Activated T-cell treated with anti-CD3 and anti-CD28 coated beads for 4 hours (primary cell): ENCODE measurements around the gene NAA15.
"Not testable (repeated sequence)": the region's sequence is repeated elsewhere in the genome, so short reads cannot be mapped to it uniquely, and the experiment has no call there.

Experiments
- DNase-seq: peaks from one replicate; pipeline ENCODE4 v3.0.0-alpha.2; 2020

Gene NAA15

DNA sequence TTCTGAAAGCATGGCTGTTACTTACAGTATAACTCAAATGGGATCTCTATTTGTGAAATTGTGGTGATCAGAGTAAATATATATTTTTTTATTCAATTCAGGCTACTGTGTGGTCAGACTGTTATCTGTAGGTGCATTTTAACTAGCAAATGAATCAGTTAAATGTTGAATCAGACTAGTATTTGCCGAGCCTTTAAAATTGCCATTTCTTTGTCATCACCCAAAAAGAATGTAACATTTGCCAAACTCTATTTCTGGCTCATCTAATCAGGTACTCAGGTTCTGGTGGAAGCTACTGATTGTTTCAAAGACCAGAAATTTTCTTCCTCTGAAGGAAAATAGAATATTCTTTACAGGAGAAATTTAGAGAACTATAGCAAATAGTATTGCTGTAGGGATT is 1.8 kb upstream of the NAA15 start:
- no peak for DNase-seq

GRCh38 chr4:139300431-139301112 is 733 bp upstream of the NAA15 start:
- no peak for DNase-seq

GRCh38 chr4:139301821-139302611 is 711 bp downstream of the NAA15 start, which contains the start of gene NDUFC1:
TSS of gene NDUFC1 (minus strand) at chr4:139302477. CDS start at chr4:139295798, 6,679 bp downstream.
- peak; percentile 45 for DNase-seq

- no peak for DNase-seq
Measured at GRCh38 chr4:139304920-139305319, 3.6 kb downstream of the NAA15 start.

DNA sequence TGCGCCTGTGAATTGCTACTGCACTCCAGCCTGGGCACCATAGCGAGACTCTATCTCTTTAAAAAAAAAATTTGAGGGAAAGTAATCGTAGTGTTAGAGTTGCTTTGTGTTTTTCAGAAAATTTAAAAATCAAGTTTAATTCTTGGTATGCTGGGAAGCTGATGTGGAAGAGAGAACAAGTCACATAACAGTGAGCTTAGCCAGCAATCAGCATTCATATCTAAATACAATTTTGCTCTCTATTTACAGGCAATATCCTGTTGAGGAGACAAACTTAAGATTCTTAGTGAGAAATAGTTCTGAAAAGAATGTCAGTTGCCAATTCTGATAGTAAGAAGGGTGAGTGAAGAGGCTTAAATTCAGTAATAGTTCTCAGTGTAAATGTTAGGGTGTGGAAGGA is 10.6 kb downstream of the NAA15 start:
- no peak for DNase-seq

DNA sequence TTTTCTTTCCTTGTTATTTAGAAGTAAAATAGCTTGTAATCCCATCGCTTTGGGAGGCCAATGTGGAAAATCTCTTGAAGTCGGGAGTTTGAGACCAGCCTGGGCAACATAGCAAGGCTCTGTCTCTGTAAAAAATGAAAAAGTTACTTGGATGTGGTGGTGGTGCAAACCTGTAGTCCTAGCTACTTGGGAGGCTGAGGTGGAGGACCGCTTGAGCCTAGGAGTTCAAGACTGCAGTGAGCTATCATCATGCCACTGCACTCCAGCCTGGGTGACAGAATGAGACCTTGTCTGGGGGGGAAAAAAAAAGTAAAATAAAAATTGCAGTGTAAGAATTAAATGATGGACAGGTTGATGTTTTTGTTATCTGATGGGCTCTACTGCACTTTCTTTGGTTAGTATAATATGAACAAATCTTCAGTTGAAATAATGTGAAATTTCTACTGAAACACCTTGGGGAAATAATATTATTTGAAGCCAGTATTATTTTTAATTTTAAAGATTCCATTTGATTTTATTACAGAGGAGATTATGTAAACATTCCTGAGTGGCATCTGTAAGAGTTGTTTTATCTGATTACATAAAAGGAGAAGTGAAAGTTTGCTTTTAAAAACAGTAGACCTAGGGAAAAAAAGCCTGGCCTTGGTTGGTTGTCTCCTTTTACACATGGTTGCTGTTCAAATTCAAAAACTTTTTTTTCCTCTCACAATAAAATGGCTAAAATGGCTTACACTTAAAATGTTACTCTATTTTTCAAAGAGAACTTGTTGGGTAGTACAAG is 11.4 kb downstream of the NAA15 start:
- DNase-seq = no peak

GRCh38 chr4:139313414-139313813 is 12.1 kb downstream of the NAA15 start:
- not testable (repeated sequence) for DNase-seq

DNA sequence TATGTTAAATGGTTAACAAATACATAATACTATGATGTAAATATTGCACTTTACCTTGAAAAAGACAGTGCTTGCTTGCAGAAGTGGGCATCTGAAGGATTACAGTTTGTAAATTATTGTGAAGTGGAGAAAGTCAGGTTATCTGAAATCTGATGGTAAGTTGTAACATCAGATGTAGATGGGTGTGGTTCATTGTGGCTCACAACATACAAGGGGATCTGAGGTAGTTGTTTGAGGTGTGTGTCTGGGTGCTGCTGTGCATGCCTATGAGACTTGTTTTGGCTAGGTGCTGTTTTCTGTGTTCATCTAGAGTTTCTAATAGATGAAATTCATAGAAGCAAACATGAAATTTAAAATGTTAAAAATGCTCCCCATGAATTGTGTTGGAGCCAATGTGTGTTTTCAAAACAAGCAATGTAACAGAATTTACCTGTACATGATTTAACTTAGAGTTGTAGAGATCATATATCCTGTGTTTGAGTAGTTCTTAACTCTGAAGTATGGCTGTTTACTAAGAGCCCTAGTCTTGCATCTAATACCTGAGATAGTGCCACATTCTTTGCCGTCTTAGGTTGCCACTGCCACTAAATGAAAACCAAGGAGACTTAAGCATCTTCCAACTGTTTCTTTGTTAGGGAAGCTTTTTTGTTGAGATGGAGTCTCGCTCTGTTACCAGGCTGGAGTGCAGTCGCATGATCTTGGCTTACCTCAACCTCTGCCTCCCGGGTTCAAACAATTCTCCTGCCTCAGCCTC is 12.9 kb downstream of the NAA15 start:
- no peak for DNase-seq

- no peak for DNase-seq
Measured at GRCh38 chr4:139315221-139315675, 13.9 kb downstream of the NAA15 start.

- DNase-seq = no peak
Measured at GRCh38 chr4:139316733-139317132, 15.4 kb downstream of the NAA15 start.

GRCh38 chr4:139317635-139318034 is 16.3 kb downstream of the NAA15 start:
- no peak for DNase-seq

GRCh38 chr4:139319571-139319970 is 18.3 kb downstream of the NAA15 start:
- no peak for DNase-seq

- not testable (repeated sequence) for DNase-seq
Measured at GRCh38 chr4:139322070-139322469, 20.8 kb downstream of the NAA15 start.

- not testable (repeated sequence) for DNase-seq
Measured at GRCh38 chr4:139322541-139322940, 21.2 kb downstream of the NAA15 start.

DNA sequence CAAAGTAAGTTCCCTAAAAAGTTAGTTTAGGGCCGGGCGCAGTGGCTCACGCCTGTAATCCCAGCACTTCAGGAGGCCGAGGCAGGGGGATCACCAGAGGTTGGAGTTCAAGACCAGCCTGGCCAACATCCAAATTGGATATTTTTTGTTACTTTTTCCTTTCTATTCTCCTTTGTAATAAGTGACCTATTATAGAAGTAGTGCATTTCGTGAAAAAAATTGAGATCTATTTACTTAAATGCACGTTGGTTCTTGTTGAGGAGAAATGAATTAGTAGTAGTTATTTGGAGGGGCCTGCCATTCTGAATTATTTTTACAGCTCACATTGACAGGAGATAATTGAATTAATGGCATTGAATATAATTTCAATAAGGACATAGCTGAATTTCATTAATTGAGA is 23.3 kb downstream of the NAA15 start:
- no peak for DNase-seq

DNA sequence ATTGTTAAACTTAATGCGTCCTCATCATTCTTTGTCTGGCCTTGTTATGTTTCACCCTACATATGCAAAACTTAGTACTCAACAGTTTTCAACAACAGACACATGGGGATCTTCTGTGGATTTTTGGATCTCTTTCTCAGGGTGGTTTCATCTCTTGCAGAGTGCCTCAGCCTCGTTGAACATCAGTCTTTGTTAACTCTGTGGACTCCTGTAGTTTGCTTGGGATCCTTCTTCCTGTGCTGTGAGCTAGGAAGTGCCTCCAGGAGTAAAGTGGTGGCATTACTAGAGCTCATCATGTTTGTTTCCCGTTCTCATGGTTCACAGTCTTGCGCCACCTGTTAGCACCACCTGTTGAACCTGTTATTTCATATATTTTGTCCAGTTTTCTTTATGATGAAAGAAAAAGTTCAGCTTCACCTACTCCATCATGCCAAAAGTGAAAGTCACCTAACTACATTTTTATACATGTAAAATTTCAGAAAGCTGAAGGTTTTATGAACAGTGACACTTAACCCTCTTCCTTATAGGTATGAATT is 28.4 kb downstream of the NAA15 start:
- DNase-seq = no peak

DNA sequence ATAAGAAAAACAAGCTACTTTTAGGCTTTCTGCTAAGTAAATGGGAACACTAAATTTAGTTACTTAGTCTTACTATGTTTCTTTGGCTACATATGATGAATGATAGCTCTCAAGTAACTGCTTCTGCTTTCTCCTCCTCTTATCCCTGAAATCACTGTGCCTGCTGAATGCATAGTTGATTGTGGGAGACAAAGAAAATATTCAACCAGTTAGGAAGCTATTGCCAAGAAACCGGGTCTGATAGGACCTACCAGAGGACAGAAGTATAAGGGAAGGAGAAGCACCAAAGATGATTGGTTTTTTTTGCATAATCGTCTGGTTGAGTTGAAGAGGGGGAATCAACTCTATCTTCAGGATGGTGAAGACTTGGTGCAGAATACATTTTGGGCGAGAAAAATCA is 29.0 kb downstream of the NAA15 start:
- no peak for DNase-seq

DNA sequence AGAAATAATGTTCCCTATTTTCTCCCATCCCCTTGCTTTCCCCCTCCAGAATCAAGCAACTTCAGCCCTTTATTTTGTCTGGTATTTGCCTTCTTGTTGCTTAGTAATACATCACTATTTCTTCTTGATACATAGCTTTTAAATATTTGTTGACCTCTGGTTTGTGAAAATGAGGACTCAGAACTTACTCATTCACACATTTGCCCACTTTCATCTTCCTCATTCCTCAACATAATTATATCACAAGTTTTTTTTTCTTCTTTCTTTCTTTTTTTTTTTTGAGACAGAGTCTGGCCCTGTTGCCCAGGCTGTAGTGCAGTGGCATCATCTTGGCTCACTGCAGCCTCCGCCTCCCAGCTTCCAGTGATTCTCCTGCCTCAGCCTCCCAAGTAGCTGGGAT is 29.9 kb downstream of the NAA15 start:
- DNase-seq = no peak

GRCh38 chr4:139333046-139333445 is 31.7 kb downstream of the NAA15 start:
- no peak for DNase-seq

DNA sequence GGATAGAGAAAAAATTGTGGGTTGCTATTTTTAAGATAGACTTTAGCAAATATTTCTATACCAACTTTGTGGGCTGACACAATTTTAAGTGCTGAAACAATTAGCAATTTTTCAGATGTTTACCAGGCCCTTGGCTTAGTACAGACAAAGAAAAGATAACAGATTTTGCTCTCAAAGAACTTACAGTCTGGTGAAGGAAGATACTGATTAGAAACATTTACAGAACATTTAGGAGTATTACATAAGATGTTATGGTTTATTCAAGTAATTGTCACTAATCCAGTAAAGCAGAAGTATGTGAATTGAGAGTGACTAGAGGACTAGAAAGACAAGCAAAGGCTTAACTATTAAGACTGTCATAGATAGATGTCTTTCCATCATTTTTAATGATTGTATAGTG is 36.3 kb downstream of the NAA15 start:
- no peak for DNase-seq

- no peak for DNase-seq
Measured at GRCh38 chr4:139361301-139361700, 60.0 kb downstream of the NAA15 start.

- DNase-seq = no peak
Measured at GRCh38 chr4:139367421-139368090, 66.3 kb downstream of the NAA15 start.
